Kidney epithelial cell (primary cell): ENCODE results near the gene RILPL1. TPM values are rescaled to one million over a fixed set of nuclear protein-coding genes. Genes with fewer than 3 reads are reported as not detected.
"Not testable (repeated sequence)": the region's sequence is repeated elsewhere in the genome, so short reads cannot be mapped to it uniquely, and the experiment has no call there.

Source experiments
- DNase-seq: peaks from one replicate; pipeline ENCODE4 v3.0.0-alpha.2; 2010; ENCODE audit warnings: low read depth
- H3K27me3 ChIP-seq: 2 replicates; pipeline ENCODE4 v1.6.0; 2011; ENCODE audit warnings: low read length; ENCODE audit not compliant: control insufficient read depth, insufficient read depth
- H3K36me3 ChIP-seq: 2 replicates; pipeline ENCODE4 v1.5.1; 2011; ENCODE audit warnings: low read length; ENCODE audit not compliant: control insufficient read depth, insufficient read depth
- H3K4me3 ChIP-seq: 2 replicates; pipeline ENCODE4 v1.5.1; 2011; ENCODE audit warnings: low read depth, mild to moderate bottlenecking, control low read depth, low read length
- total RNA-seq: library from RNA; depleted of rRNA; stranded (reverse); fragments of >200 nt; gene quantifications from 2 replicates; pipeline ENCODE4 v1.2.3, GENCODE V29; 2015
- TF ChIP-seq, protein P1 (sequence below): IDR thresholded peaks from 2 replicates; pipeline ENCODE4 v1.5.1; 2011; ENCODE audit warnings: mild to moderate bottlenecking, moderate library complexity, low read length, control low read depth, inconsistent platforms; ENCODE audit not compliant: insufficient read depth, poor library complexity, severe bottlenecking

Gene RILPL1, protein sequence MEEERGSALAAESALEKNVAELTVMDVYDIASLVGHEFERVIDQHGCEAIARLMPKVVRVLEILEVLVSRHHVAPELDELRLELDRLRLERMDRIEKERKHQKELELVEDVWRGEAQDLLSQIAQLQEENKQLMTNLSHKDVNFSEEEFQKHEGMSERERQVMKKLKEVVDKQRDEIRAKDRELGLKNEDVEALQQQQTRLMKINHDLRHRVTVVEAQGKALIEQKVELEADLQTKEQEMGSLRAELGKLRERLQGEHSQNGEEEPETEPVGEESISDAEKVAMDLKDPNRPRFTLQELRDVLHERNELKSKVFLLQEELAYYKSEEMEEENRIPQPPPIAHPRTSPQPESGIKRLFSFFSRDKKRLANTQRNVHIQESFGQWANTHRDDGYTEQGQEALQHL
- total RNA-seq: 10.2 and 12.1 TPM in 2 replicates

DNA sequence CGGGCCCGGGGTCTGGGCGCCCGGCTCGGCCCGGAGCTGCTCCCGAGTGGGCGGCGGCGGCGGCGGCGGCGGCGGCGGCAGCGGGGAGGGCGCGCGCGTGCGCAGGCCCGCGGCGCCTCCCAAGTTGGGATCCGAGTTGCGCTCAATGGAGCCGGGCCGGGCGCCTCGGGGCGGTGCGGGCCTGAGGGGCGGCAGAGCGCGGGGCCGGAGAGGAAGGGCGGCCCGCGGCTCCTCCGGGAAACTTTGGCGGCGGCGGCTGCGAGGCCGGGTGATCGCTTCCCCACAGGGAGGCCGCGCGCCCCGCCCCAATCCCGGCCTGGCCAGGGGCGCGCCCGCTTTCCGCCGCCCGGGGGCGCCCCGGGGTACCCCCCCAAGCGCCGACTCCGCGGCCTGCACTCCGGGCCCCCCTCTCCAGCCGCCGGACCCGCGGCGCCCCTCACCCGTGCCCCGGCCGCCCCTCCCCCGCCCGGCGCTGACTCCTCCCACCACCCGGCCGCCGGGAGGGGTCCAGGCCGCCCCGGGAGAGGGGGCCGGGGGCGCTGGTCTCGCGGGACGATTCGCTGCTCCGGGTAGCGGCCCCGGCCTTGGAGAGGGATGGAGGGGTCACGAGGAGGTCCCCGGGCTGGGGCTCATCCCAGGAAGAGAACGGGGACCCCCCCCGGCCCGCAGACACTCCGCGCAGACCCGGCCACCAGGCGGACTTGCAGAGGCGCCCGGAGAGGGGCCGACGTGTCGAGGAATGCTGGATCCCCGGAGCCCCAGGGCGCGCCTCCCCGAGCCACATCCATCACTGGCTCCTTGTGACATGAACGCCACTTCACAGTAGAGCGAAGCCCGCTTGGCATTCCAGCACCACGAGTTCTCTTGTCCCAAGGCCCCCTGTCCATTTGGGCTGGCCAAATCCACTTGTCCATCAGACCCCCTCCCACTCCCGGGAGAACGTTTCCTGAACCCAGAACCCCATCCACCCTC, at the start of gene RILPL1:
TSS of gene RILPL1 (minus strand) at position 48 of the 972 bp plus-strand sequence. CDS start 237 bp downstream, outside the sequence.
- DNase-seq: no peak

DNA sequence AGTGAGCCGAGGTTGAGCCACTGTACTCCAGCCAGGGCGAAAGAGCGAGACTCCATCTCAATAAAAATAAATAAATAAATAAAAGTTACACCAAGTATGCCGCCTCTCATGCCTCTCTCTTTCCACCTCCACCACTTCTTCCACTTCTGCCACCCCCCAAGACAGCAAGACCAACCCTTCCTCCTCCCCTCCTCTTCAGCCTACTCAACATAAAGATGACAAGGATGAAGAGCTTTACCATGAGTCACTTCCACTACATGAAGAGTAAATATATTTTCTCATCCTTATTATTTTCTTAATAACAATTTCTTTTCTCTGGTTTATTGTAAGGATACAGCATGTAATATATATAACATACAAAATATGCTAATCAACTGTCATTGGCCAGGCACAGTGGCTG, 47.3 kb upstream of the RILPL1 start:
- H3K4me3 ChIP-seq: no peak overlapping the region
- TF ChIP-seq, protein P1, sequence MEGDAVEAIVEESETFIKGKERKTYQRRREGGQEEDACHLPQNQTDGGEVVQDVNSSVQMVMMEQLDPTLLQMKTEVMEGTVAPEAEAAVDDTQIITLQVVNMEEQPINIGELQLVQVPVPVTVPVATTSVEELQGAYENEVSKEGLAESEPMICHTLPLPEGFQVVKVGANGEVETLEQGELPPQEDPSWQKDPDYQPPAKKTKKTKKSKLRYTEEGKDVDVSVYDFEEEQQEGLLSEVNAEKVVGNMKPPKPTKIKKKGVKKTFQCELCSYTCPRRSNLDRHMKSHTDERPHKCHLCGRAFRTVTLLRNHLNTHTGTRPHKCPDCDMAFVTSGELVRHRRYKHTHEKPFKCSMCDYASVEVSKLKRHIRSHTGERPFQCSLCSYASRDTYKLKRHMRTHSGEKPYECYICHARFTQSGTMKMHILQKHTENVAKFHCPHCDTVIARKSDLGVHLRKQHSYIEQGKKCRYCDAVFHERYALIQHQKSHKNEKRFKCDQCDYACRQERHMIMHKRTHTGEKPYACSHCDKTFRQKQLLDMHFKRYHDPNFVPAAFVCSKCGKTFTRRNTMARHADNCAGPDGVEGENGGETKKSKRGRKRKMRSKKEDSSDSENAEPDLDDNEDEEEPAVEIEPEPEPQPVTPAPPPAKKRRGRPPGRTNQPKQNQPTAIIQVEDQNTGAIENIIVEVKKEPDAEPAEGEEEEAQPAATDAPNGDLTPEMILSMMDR: no peak
- H3K27me3 ChIP-seq: no peaks in the 10 kb centered on the region
- no peaks in the 10 kb centered on the region for H3K36me3 ChIP-seq
- DNase-seq: no peak

More for the DNA sequence above, at the start of gene RILPL1:
- peaks cover under 1% of the 10 kb centered on the region for H3K27me3 ChIP-seq
- H3K36me3 ChIP-seq: no peaks in the 10 kb centered on the region
- TF ChIP-seq, protein P1: peak; percentile 19
- H3K4me3 ChIP-seq: peak within 1 kb of the TSS; percentile 83

DNA sequence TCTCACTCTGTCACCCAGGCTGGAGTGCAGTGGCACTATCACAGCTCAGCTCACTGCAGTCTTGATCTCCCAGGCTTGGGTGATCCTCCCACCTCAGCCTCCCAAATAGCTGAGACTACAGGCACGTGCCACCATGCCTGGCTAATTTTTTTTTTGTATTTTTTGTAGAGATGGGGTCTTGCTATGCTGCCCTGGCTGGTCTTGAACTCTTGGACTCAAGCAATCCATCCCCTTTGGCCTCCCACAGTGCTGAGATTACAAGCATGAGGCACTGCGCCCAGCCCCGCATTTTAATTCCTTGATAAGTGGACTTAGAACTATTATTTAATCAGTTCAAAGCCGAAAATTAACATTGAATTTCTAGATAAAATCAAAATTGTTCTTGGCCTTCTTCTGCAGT, 45.3 kb upstream of the RILPL1 start:
- DNase-seq, H3K27me3 ChIP-seq, H3K4me3 ChIP-seq, H3K36me3 ChIP-seq: not testable (repeated sequence)

DNA sequence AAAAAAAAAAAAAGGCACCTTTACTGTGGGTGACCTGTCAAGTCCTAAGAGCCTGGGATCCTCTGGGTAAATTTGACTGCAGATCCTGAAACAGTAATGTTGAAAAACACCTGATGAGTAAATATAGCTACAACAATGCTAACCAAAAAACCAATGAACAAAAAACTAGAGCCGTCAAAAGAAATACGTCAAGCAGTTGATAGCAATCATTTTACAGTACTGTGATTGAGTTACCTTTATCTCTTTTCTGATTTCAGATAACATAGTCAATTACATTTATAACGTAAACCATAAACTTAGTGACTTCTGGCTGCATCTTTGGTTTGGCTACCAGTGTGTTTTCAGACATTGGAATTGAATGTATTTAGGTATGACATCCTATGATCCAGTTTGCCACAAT, 44.7 kb upstream of the RILPL1 start:
- Histone ChIP-seq H3K27me3 (no peaks in the 10 kb centered on the region), H3K36me3 (no peaks in the 10 kb centered on the region), H3K4me3 (no peak overlapping the region)
- TF ChIP-seq, protein P1: no peak
- no peak for DNase-seq

DNA sequence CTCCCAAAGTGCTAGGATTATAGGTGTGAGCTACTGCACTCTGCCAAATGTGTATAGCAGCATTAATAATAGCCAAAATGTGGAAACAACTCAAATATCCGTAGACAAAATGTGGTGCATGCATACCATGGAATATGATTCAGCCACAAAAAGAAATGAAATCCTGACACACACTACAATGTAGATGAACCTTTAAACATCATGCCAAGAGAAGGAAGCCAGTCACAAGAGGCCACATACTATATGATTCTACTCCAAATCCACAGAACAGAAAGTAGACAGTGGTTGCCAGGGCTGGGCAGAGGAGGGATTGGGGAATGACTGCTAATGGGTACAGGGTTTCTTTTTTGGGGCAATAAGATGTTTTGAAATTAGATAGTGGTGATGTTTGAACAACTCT, 43.1 kb upstream of the RILPL1 start:
- H3K27me3 ChIP-seq: no peaks in the 10 kb centered on the region
- H3K36me3 ChIP-seq: no peaks in the 10 kb centered on the region
- H3K4me3 ChIP-seq: no peak overlapping the region
- DNase-seq: no peak
- TF ChIP-seq, protein P1: no peak

DNA sequence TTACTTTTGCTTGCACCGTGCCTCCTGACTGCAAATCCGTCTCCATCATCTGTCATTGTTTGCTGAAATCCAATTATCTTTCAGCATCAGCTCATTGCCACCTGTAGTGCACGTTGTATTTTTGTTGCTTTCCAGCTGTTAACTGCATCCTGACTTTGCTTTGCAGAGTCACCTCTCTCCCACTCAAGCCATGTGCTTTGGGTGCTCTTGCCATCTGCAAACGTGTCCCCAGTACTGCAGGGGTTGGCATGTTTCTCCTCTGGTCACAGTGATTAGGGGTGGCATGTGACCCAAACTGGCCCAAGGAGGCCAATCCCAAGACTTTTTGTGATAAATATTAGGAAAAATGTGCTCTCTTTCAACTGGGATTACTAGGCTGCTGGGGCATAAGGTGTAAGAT, 40.4 kb upstream of the RILPL1 start:
- no peaks in the 10 kb centered on the region for H3K27me3 ChIP-seq
- DNase-seq: no peak
- H3K36me3 ChIP-seq: no peaks in the 10 kb centered on the region
- no peak overlapping the region for H3K4me3 ChIP-seq
- TF ChIP-seq, protein P1: no peak
